ENCODE measurements around the gene CDC42BPA. TPM values are rescaled to one million over a fixed set of nuclear protein-coding genes. Genes with fewer than 3 reads are reported as not detected.
A peak's percentile ranks its signal among the peaks of the same experiment; 100 is the strongest.

CDC42BPA gene
- total RNA-seq, 2 experiments from 2014 or later, result 2.7 to 3.0 TPM

- Mint-ChIP-seq H3K27ac (peak overlapping the region; percentile 83), H3K4me1 (peaks cover 18% of the 10 kb centered on the region), H3K27me3 (no peaks in the 10 kb centered on the region), H3K36me3 (no peaks in the 10 kb centered on the region), H3K9me3 (no peaks in the 10 kb centered on the region), H3K4me3 (peak overlapping the region; percentile 32)
- DNase-seq, result peak; percentile 52
These were observed 328.1 kb downstream of the CDC42BPA start for GRCh38 chr1:226990133-226990716.

GRCh38 chr1:226989085-226989920 lies 329.0 kb downstream of the CDC42BPA start:
- DNase-seq, result no peak
- H3K27me3 Mint-ChIP-seq, result no peaks in the 10 kb centered on the region
- peak overlapping the region; percentile 27 for H3K4me3 Mint-ChIP-seq
- H3K27ac Mint-ChIP-seq, result peak overlapping the region; percentile 83
- H3K9me3 Mint-ChIP-seq, result no peaks in the 10 kb centered on the region
- no peaks in the 10 kb centered on the region for H3K36me3 Mint-ChIP-seq
- peaks cover 18% of the 10 kb centered on the region for H3K4me1 Mint-ChIP-seq

- Mint-ChIP-seq H3K4me3 (no peak overlapping the region), H3K4me1 (peaks cover 18% of the 10 kb centered on the region), H3K27me3 (no peaks in the 10 kb centered on the region), H3K9me3 (no peaks in the 10 kb centered on the region), H3K27ac (no peak overlapping the region), H3K36me3 (no peaks in the 10 kb centered on the region)
- no peak for DNase-seq
These were observed 330.0 kb downstream of the CDC42BPA start for GRCh38 chr1:226988334-226988666.

GRCh38 chr1:226987623-226988333 lies 330.5 kb downstream of the CDC42BPA start:
- Mint-ChIP-seq H3K4me1 (peaks cover 18% of the 10 kb centered on the region), H3K27ac (peak overlapping the region; percentile 48), H3K9me3 (no peaks in the 10 kb centered on the region), H3K4me3 (no peak overlapping the region), H3K27me3 (no peaks in the 10 kb centered on the region), H3K36me3 (no peaks in the 10 kb centered on the region)
- DNase-seq, result no peak

GRCh38 chr1:226987179-226987536 lies 331.1 kb downstream of the CDC42BPA start:
- no peak overlapping the region for H3K27ac Mint-ChIP-seq
- no peaks in the 10 kb centered on the region for H3K36me3 Mint-ChIP-seq
- H3K27me3 Mint-ChIP-seq, result no peaks in the 10 kb centered on the region

GRCh38 chr1:226986496-226987178 lies 331.7 kb downstream of the CDC42BPA start:
- H3K9me3 Mint-ChIP-seq, result no peaks in the 10 kb centered on the region
- H3K4me1 Mint-ChIP-seq, result peaks cover 18% of the 10 kb centered on the region
- DNase-seq, result no peak
- no peaks in the 10 kb centered on the region for H3K27me3 Mint-ChIP-seq
- no peak overlapping the region for H3K4me3 Mint-ChIP-seq
- H3K27ac Mint-ChIP-seq, result no peak overlapping the region
- no peaks in the 10 kb centered on the region for H3K36me3 Mint-ChIP-seq

More at GRCh38 chr1:226987179-226987536, 331.1 kb downstream of the CDC42BPA start:
- Mint-ChIP-seq H3K4me3 (no peak overlapping the region), H3K9me3 (no peaks in the 10 kb centered on the region), H3K4me1 (peaks cover 18% of the 10 kb centered on the region)
- no peak for DNase-seq

- Mint-ChIP-seq H3K4me1 (peaks cover 18% of the 10 kb centered on the region), H3K9me3 (no peaks in the 10 kb centered on the region), H3K36me3 (no peaks in the 10 kb centered on the region), H3K27ac (no peak overlapping the region), H3K27me3 (no peaks in the 10 kb centered on the region), H3K4me3 (no peak overlapping the region)
- DNase-seq, result no peak
These were observed 332.3 kb downstream of the CDC42BPA start for GRCh38 chr1:226985839-226986463.

- Mint-ChIP-seq H3K27ac (no peak overlapping the region), H3K4me3 (no peak overlapping the region), H3K36me3 (no peaks in the 10 kb centered on the region), H3K4me1 (peaks cover 14% of the 10 kb centered on the region), H3K27me3 (no peaks in the 10 kb centered on the region), H3K9me3 (no peaks in the 10 kb centered on the region)
- no peak for DNase-seq
These were observed 333.0 kb downstream of the CDC42BPA start for GRCh38 chr1:226985239-226985838.

GRCh38 chr1:226984521-226985238 lies 333.6 kb downstream of the CDC42BPA start:
- Mint-ChIP-seq H3K4me3 (no peak overlapping the region), H3K4me1 (peaks cover 7% of the 10 kb centered on the region), H3K27ac (no peak overlapping the region), H3K36me3 (no peaks in the 10 kb centered on the region), H3K27me3 (no peaks in the 10 kb centered on the region), H3K9me3 (no peaks in the 10 kb centered on the region)
- DNase-seq, result no peak

- Mint-ChIP-seq H3K27me3 (no peaks in the 10 kb centered on the region), H3K4me1 (peaks cover 2% of the 10 kb centered on the region), H3K9me3 (no peaks in the 10 kb centered on the region), H3K36me3 (no peaks in the 10 kb centered on the region), H3K4me3 (no peak overlapping the region), H3K27ac (no peak overlapping the region)
- DNase-seq, result no peak
These were observed 334.3 kb downstream of the CDC42BPA start for GRCh38 chr1:226983992-226984364.

GRCh38 chr1:226983247-226983991 lies 334.9 kb downstream of the CDC42BPA start:
- H3K27ac Mint-ChIP-seq, result no peak overlapping the region
- H3K4me1 Mint-ChIP-seq, result no peaks in the 10 kb centered on the region
- H3K9me3 Mint-ChIP-seq, result no peaks in the 10 kb centered on the region
- H3K4me3 Mint-ChIP-seq, result no peak overlapping the region
- H3K27me3 Mint-ChIP-seq, result no peaks in the 10 kb centered on the region
- no peaks in the 10 kb centered on the region for H3K36me3 Mint-ChIP-seq
- no peak for DNase-seq

- H3K27ac Mint-ChIP-seq, result no peak overlapping the region
- no peak overlapping the region for H3K4me3 Mint-ChIP-seq
- H3K27me3 Mint-ChIP-seq, result no peaks in the 10 kb centered on the region
- DNase-seq, result no peak
- H3K9me3 Mint-ChIP-seq, result no peaks in the 10 kb centered on the region
- no peaks in the 10 kb centered on the region for H3K4me1 Mint-ChIP-seq
- H3K36me3 Mint-ChIP-seq, result no peaks in the 10 kb centered on the region
These were observed 335.7 kb downstream of the CDC42BPA start for GRCh38 chr1:226982451-226983177.

GRCh38 chr1:226981838-226982237 lies 336.5 kb downstream of the CDC42BPA start:
- Mint-ChIP-seq H3K9me3 (no peaks in the 10 kb centered on the region), H3K4me3 (no peak overlapping the region), H3K4me1 (no peaks in the 10 kb centered on the region), H3K27ac (no peak overlapping the region), H3K27me3 (no peaks in the 10 kb centered on the region), H3K36me3 (no peaks in the 10 kb centered on the region)
- no peak for DNase-seq

Measured in activated naive CD8-positive, alpha-beta T cell treated with anti-CD3 and anti-CD28 coated beads for 36 hours (primary cell).